ENCODE results near the gene ADGRG6.

ADGRG6 gene

DNA sequence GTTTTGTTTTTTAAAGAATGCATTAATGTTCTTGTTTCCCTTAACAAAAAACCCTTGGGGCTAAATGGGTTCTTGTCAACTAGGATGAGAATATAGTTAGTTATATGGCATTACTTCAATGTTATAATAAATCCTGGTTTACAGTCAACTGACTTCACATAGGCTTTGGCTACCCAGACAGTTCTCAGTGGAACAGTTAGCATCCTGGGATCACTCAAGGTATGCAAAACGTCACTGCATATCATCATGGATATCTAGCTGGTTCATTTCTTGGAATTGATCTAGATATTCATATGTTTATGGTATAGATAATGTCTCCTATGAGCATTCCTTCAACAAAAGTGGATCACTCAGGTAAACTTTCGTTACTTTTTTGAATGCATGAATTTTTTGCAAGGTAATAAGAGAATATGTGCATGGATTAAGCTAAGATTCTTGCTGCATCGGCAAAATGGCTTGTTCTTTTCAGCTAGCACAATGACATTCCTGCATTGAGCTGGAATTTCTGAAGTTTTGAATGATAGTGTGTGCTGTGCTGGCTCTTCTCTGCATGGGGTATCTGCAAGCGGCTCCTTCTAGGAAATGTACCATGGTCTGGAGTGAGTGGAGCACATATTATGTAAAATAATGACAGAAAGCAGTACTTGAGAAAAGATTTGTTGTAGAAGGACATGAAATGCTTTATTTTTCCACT lies 138.9 kb downstream of the ADGRG6 start:
- DNase-seq (ENCODE audit: low read depth): no peak
- no peak overlapping the region for H3K4me3 ChIP-seq (ENCODE audit: low read length)
- TF ChIP-seq, protein P1, sequence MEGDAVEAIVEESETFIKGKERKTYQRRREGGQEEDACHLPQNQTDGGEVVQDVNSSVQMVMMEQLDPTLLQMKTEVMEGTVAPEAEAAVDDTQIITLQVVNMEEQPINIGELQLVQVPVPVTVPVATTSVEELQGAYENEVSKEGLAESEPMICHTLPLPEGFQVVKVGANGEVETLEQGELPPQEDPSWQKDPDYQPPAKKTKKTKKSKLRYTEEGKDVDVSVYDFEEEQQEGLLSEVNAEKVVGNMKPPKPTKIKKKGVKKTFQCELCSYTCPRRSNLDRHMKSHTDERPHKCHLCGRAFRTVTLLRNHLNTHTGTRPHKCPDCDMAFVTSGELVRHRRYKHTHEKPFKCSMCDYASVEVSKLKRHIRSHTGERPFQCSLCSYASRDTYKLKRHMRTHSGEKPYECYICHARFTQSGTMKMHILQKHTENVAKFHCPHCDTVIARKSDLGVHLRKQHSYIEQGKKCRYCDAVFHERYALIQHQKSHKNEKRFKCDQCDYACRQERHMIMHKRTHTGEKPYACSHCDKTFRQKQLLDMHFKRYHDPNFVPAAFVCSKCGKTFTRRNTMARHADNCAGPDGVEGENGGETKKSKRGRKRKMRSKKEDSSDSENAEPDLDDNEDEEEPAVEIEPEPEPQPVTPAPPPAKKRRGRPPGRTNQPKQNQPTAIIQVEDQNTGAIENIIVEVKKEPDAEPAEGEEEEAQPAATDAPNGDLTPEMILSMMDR (conservative IDR thresholded peaks at IDR 0.05; ENCODE audit: low read length): no peak

DNA sequence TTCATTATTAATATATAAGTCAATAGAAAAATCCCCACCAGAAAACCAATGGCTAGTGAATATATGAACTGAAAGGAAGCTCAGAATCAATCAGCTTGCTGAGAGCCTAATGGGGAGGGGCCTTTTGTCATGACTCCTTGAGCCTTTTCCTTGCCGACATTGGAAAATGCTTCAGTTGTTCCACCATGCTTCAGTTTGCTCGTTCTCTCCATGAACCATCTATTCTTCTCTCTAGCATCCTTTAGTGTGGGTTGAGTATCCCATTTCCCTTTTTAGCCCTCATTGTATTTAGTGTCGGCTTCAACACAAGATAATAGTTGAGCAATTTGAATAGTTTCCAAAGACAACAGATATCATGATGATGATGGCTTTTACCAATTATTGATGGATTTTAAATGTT lies 139.9 kb downstream of the ADGRG6 start:
- H3K4me3 ChIP-seq (ENCODE audit: low read length): no peak overlapping the region
- no peak for DNase-seq (ENCODE audit: low read depth)
- TF ChIP-seq, protein P1 (conservative IDR thresholded peaks at IDR 0.05; ENCODE audit: low read length): no peak

DNA sequence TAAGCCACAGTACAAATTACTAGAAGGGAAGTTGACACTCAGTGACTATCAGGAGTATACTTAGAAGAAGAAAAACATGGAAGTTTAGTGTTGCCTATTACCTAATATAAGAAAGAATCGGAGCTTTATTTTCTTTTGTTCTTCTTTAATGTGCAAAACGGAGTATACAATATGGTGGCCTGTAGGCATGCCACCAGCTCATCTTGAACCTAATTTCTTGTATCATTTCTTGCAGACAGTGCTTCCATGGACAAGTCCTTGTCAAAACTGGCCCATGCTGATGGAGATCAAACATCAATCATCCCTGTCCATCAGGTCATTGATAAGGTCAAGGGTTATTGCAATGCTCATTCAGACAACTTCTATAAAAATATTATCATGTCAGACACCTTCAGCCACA lies 141.3 kb downstream of the ADGRG6 start:
- H3K4me3 ChIP-seq (ENCODE audit: low read length): no peak overlapping the region
- DNase-seq (ENCODE audit: low read depth): no peak
- TF ChIP-seq, protein P1 (conservative IDR thresholded peaks at IDR 0.05; ENCODE audit: low read length): no peak

DNA sequence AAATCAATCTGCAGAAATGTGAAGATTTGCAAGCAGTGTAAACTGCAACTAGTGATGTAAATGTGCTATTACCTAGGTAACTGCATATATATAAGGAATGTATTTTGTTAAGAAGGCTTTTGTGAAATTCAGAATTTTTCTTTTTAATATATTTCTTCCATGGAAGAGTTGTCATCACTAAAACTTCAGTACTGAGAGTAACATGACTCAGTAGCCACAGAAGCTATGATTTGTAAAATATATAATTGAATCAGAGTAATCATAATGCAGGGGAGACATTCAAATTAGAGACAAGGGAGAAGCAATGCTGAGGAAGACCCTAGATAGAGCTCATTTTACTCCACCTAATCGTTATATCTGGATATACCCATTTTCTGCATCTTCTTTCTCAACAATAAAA lies 141.7 kb downstream of the ADGRG6 start:
- H3K4me3 ChIP-seq (ENCODE audit: low read length): no peak overlapping the region
- TF ChIP-seq, protein P1 (conservative IDR thresholded peaks at IDR 0.05; ENCODE audit: low read length): no peak
- no peak for DNase-seq (ENCODE audit: low read depth)

DNA sequence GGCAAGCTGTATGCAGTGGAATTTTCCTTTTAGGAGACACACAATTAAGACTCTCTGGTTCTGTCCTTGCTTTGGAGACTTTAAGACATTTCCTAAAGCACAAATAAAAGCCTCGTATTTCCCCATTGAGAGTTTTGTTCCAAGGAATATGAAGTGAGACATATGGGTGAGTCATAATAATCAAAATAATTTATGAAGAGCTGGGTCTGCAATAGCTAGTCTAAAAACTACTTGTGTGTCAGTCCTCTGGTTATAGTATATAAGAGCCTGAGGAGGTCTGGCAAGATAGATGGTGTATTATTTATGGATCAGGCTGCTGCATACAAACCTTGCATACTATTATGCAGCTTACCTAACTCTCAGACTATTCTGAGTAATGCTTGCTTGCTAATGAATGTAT lies 142.6 kb downstream of the ADGRG6 start:
- no peak overlapping the region for H3K4me3 ChIP-seq (ENCODE audit: low read length)
- peak; percentile 21 for DNase-seq (ENCODE audit: low read depth)
- TF ChIP-seq, protein P1 (conservative IDR thresholded peaks at IDR 0.05; ENCODE audit: low read length): no peak

DNA sequence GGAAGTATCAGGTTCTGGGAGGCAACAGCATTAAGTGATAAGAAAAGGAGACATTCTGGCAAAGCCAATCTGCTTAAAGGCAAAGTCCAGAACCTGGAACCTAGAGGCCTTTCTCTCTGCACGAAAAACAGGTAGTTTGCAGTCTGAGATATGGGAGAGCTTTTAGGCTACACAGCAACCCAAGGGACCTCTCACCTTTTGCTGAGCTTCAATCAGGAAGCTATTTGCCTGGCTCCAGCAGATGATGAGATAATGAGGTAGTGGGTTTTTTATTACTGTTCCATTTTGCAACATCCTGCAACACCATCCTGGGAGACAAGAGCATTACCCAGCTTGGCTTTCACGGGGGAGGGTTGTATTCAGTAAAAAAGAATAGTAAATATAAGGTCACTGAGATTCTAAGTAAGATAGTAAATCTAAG lies 143.1 kb downstream of the ADGRG6 start:
- H3K4me3 ChIP-seq (ENCODE audit: low read length): no peak overlapping the region
- peak; percentile 21 for DNase-seq (ENCODE audit: low read depth)
- TF ChIP-seq, protein P1 (conservative IDR thresholded peaks at IDR 0.05; ENCODE audit: low read length): no peak

DNA sequence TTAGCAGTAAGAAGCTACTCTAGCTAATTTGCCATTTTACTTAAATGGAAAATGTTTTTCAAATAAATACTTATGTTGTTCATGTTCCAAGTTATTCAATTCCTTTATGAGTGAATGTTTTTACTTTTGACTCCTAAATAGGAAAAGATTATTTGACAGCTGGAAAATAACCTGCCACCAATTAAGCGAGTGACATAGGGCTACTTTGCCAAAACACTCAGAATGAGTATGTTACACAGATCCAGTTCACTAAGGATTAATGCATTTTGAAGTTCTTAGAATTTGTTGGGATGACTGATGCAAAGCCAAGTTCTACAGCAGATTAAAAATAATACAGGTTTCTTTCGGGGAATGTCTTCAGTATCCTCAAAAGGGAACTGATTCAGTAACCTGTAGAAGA lies 144.4 kb downstream of the ADGRG6 start:
- TF ChIP-seq, protein P1 (conservative IDR thresholded peaks at IDR 0.05; ENCODE audit: low read length): no peak
- no peak for DNase-seq (ENCODE audit: low read depth)

More for the DNA sequence above, 144.4 kb downstream of the ADGRG6 start:
- H3K4me3 ChIP-seq (ENCODE audit: low read length): no peak overlapping the region

All from AG10803 (cell line).